ENCODE results near the gene FUS. TPM values are rescaled to one million over a fixed set of nuclear protein-coding genes. Genes with fewer than 3 reads are reported as not detected.

FUS gene
- total RNA-seq, 2 donors from 2014 or later = 63.9 to 141 TPM

- no peak for TF ChIP-seq CTCF (IDR thresholded peaks at IDR 0.05)
- H3K27ac ChIP-seq = no peak overlapping the region
- H3K36me3 ChIP-seq = no peaks in the 10 kb centered on the region
- H3K4me3 ChIP-seq = no peak overlapping the region
- DNase-seq (ENCODE audit: low spot score) (no peak), ATAC-seq (ENCODE audit: insufficient number of reproducible peaks, low FRiP score, low read depth) (no peak)
- H3K27me3 ChIP-seq (replicated peaks; ENCODE audit: insufficient read depth) = no peaks in the 10 kb centered on the region
- no peaks in the 10 kb centered on the region for H3K9me3 ChIP-seq
- peaks cover 6 to 17% of the 10 kb centered on the region in 2 donors for H3K4me1 ChIP-seq (ENCODE audit: control insufficient read depth in 1 of 2, low read depth in 2 of 2)
Measured at GRCh38 chr16:31145398-31145990, 34.4 kb upstream of the FUS start.

- DNase-seq (ENCODE audit: low spot score) (no peak), ATAC-seq (ENCODE audit: insufficient number of reproducible peaks, low FRiP score, low read depth) (no peak)
- H3K4me3 ChIP-seq = no peak overlapping the region
- no peak for TF ChIP-seq CTCF (IDR thresholded peaks at IDR 0.05)
- H3K9me3 ChIP-seq = no peaks in the 10 kb centered on the region
- peaks cover 0 to 6% of the 10 kb centered on the region in 2 donors for H3K4me1 ChIP-seq (ENCODE audit: control insufficient read depth in 1 of 2, low read depth in 2 of 2)
- no peak overlapping the region for H3K27ac ChIP-seq
- H3K36me3 ChIP-seq = no peaks in the 10 kb centered on the region
- H3K27me3 ChIP-seq (replicated peaks; ENCODE audit: insufficient read depth) = no peaks in the 10 kb centered on the region
Measured at GRCh38 chr16:31147574-31147973, 32.4 kb upstream of the FUS start.

- H3K4me3 ChIP-seq = no peak overlapping the region
- H3K9me3 ChIP-seq = no peaks in the 10 kb centered on the region
- H3K27ac ChIP-seq = no peak overlapping the region
- DNase-seq (ENCODE audit: low spot score) = no peak
- no peaks in the 10 kb centered on the region for H3K27me3 ChIP-seq (replicated peaks; ENCODE audit: insufficient read depth)
- no peak for ATAC-seq (ENCODE audit: insufficient number of reproducible peaks, low FRiP score, low read depth)
- H3K36me3 ChIP-seq = no peaks in the 10 kb centered on the region
- no peak for TF ChIP-seq CTCF (IDR thresholded peaks at IDR 0.05)
- no peaks in the 10 kb centered on the region for H3K4me1 ChIP-seq (ENCODE audit: control insufficient read depth in 1 of 2, low read depth in 2 of 2)
Measured at GRCh38 chr16:31148281-31148728, 31.6 kb upstream of the FUS start.

- no peaks in the 10 kb centered on the region for H3K27me3 ChIP-seq (replicated peaks; ENCODE audit: insufficient read depth)
- H3K4me1 ChIP-seq (ENCODE audit: control insufficient read depth in 1 of 2, low read depth in 2 of 2) = no peaks in the 10 kb centered on the region
- no peak for DNase-seq (ENCODE audit: low spot score)
- no peaks in the 10 kb centered on the region for H3K36me3 ChIP-seq
- no peak overlapping the region for H3K27ac ChIP-seq
- H3K4me3 ChIP-seq = no peak overlapping the region
- no peaks in the 10 kb centered on the region for H3K9me3 ChIP-seq
- no peak for TF ChIP-seq CTCF (IDR thresholded peaks at IDR 0.05)
- ATAC-seq (ENCODE audit: insufficient number of reproducible peaks, low FRiP score, low read depth) = no peak
Measured at GRCh38 chr16:31148896-31149295, 31.0 kb upstream of the FUS start.

- ATAC-seq (ENCODE audit: insufficient number of reproducible peaks, low FRiP score, low read depth) = no peak
Measured at GRCh38 chr16:31149332-31149731, 30.6 kb upstream of the FUS start.

More at GRCh38 chr16:31149332-31149731, 30.6 kb upstream of the FUS start:
- no peak for DNase-seq (ENCODE audit: low spot score)
- H3K36me3 ChIP-seq = no peaks in the 10 kb centered on the region
- no peaks in the 10 kb centered on the region for H3K9me3 ChIP-seq
- H3K27me3 ChIP-seq (replicated peaks; ENCODE audit: insufficient read depth) = no peaks in the 10 kb centered on the region
- no peaks in the 10 kb centered on the region for H3K4me1 ChIP-seq (ENCODE audit: control insufficient read depth in 1 of 2, low read depth in 2 of 2)
- no peak overlapping the region for H3K4me3 ChIP-seq
- no peak overlapping the region for H3K27ac ChIP-seq
- TF ChIP-seq CTCF (IDR thresholded peaks at IDR 0.05) = no peak
